K562 (cell line): ENCODE data around the gene ZNF593OS. TPM values are rescaled to one million over a fixed set of nuclear protein-coding genes. Genes with fewer than 3 reads are reported as not detected.

Source experiments
- ATAC-seq: fragments of 200-7000 bp; cut with Tn5 transposase; 3 replicates; pipeline ENCODE4 v1.9.1; 2020; ENCODE audit warnings: moderate library complexity
- BruUV-seq: library from RNA; stranded (reverse); fragments of 400-500 nt; replicated peaks from 2 replicates; lab custom pipeline; 2021; lab: Mats Ljungman, UMichigan
- CTCF ChIA-PET: fragments of 300-600 bp; formaldehyde crosslinking; extraction: SDS; loops from one replicate; lab custom pipeline; 2021; ENCODE audit warnings: low intra/inter-chr PET ratio; lab: Yijun Ruan, JAX
- POLR2A ChIA-PET: fragments of 300-600, 350-650 bp; sonication (Branson Sonifier 250); formaldehyde crosslinking; extraction: SDS; loops from one replicate; lab custom pipeline; 2021; ENCODE audit warnings: antibody characterized with exemption, inconsistent platforms; lab: Yijun Ruan, JAX
- DNase-seq, 4 experiments: peaks; one replicate each; pipeline versions ENCODE4 v3.0.0 to v3.0.0-alpha.2; 2011 to 2018; ENCODE audit warnings: low spot score in 3 of 4, mixed read lengths in 3 of 4; ENCODE audit errors: extremely low read depth in 1 of 4
- FAIRE-seq: peaks from 2 replicates; lab custom pipeline; 2011; peaks lifted over from hg19 to GRCh38; lab: Jason Lieb, UNC
- H2AFZ ChIP-seq: 2 replicates; pipeline ENCODE4 v1.6.0; 2011; ENCODE audit warnings: low read depth, low read length, control low read depth, inconsistent platforms
- H3K27ac ChIP-seq: fragments of 200-600 bp; 3 replicates; pipeline ENCODE4 v1.8.0; 2011; ENCODE audit warnings: low read depth, mild to moderate bottlenecking, control low read depth, inconsistent platforms, low read length, moderate library complexity, mixed read lengths; ENCODE audit errors: extremely low read depth
- H3K27me3 ChIP-seq, 2 experiments: fragments of 300-600 bp in 1 of 2; 2 replicates in 1 of 2; 3 replicates in 1 of 2; pipeline versions ENCODE4 v1.6.0 to v1.8.0; 2011; ENCODE audit warnings: inconsistent platforms in 2 of 2, low read length in 2 of 2, mild to moderate bottlenecking in 1 of 2, mixed read lengths in 1 of 2, moderate library complexity in 1 of 2; ENCODE audit not compliant: control insufficient read depth in 2 of 2, insufficient read depth in 2 of 2
- H3K36me3 ChIP-seq: fragments of 300-600 bp; 3 replicates; pipeline ENCODE4 v1.8.0; 2011; ENCODE audit warnings: mild to moderate bottlenecking, low read length, inconsistent platforms; ENCODE audit not compliant: control insufficient read depth, insufficient read depth
- H3K4me1 ChIP-seq, 2 experiments: fragments of 200-600 bp in 1 of 2; replicated peaks in 1 of 2; 2 replicates in 1 of 2; 3 replicates in 1 of 2; pipeline versions ENCODE4 v1.5.1 to v1.8.0; 2011; ENCODE audit warnings: inconsistent platforms in 2 of 2, low read length in 2 of 2, mild to moderate bottlenecking in 1 of 2, mixed read lengths in 1 of 2, moderate library complexity in 1 of 2; ENCODE audit not compliant: control insufficient read depth in 2 of 2, insufficient read depth in 2 of 2
- H3K4me2 ChIP-seq: 2 replicates; pipeline ENCODE4 v1.6.1; 2011; ENCODE audit warnings: low read length, control low read depth, inconsistent platforms, mixed read lengths; ENCODE audit not compliant: insufficient read depth
- H3K4me3 ChIP-seq: fragments of 200-600 bp; sonication (generic), shearing (Covaris generic); 2 replicates; pipeline ENCODE4 v1.5.1; 2016; ENCODE audit warnings: control low read depth, inconsistent platforms
- H3K79me2 ChIP-seq: fragments of 200-600 bp; 3 replicates; pipeline ENCODE4 v1.8.0; 2011; ENCODE audit warnings: low read length, inconsistent platforms; ENCODE audit not compliant: control insufficient read depth, insufficient read depth
- H3K9ac ChIP-seq, 2 experiments: 2 replicates each; pipeline versions ENCODE4 v1.6.0 to v1.6.1; 2011; ENCODE audit warnings: low read depth in 2 of 2, low read length in 2 of 2, control low read depth in 1 of 2, inconsistent platforms in 1 of 2, mild to moderate bottlenecking in 1 of 2, mixed read lengths in 1 of 2; ENCODE audit not compliant: insufficient read depth in 1 of 2
- H3K9me1 ChIP-seq: one replicate; pipeline ENCODE4 v1.6.0; 2011; ENCODE audit warnings: inconsistent platforms, mild to moderate bottlenecking, low read length, moderate library complexity; ENCODE audit not compliant: control insufficient read depth, insufficient read depth
- H3K9me3 ChIP-seq: replicated peaks from 2 replicates; pipeline ENCODE4 v1.5.1; 2011; ENCODE audit warnings: low read depth, low read length, inconsistent platforms; ENCODE audit not compliant: control insufficient read depth, insufficient read depth
- H4K20me1 ChIP-seq: replicated peaks from 2 replicates; pipeline ENCODE4 v1.6.1; 2011; ENCODE audit warnings: low read length, inconsistent platforms, mixed read lengths; ENCODE audit not compliant: control insufficient read depth, insufficient read depth
- BRD4 ChIP-seq: fragments of 200-600 bp; sonication (generic); IDR thresholded peaks from 2 replicates; pipeline ENCODE4 v1.6.1; 2017; ENCODE audit warnings: inconsistent platforms
- GABPB2 ChIP-seq: fragments of 250-450 bp; sonication (Bioruptor Pico); conservative IDR thresholded peaks from 2 replicates; pipeline ENCODE4 v1.5.1; 2021; ENCODE audit warnings: mild to moderate bottlenecking
- MEF2D ChIP-seq: conservative IDR thresholded peaks from 2 replicates; pipeline ENCODE4 v1.6.1; 2016; ENCODE audit warnings: low read depth, missing genetic modification characterization, missing compliant biosample characterization
- NR2C1 ChIP-seq, 2 experiments: fragments of 450-650 bp; IDR thresholded peaks; 2 replicates each; pipeline ENCODE4 v1.6.1; 2017; ENCODE audit warnings: mild to moderate bottlenecking in 2 of 2, antibody characterized with exemption in 1 of 2, inconsistent platforms in 1 of 2, missing compliant biosample characterization in 1 of 2, missing genetic modification characterization in 1 of 2
- PHTF2 ChIP-seq: fragments of 250-450 bp; sonication (Bioruptor Pico); IDR thresholded peaks from 2 replicates; pipeline ENCODE4 v1.5.0; 2021; ENCODE audit warnings: mild to moderate bottlenecking
- TEAD2 ChIP-seq: fragments of 450-650 bp; IDR thresholded peaks from 2 replicates; pipeline ENCODE4 v1.6.1; 2016; ENCODE audit warnings: missing genetic modification characterization, control low read depth, missing compliant biosample characterization
- ZNF589 ChIP-seq: fragments of 200-800 bp; sonication (Bioruptor generic); IDR thresholded peaks from 2 replicates; pipeline ENCODE4 v1.6.1; 2016; ENCODE audit warnings: low read depth, missing genetic modification characterization, missing compliant biosample characterization
- ZNF592 ChIP-seq: fragments of 450-650 bp; IDR thresholded peaks from 2 replicates; pipeline ENCODE4 v1.6.1; 2017; ENCODE audit warnings: antibody characterized with exemption, mild to moderate bottlenecking
- ZNF639 ChIP-seq, 2 experiments: fragments of 200-800 bp in 1 of 2; sonication (Bioruptor generic) in 1 of 2; sonication (generic) in 1 of 2; formaldehyde crosslinking in 1 of 2; IDR thresholded peaks in 1 of 2; conservative IDR thresholded peaks in 1 of 2; 2 replicates each; pipeline versions ENCODE4 v1.5.0 to v1.6.1; 2016 to 2020; ENCODE audit warnings: missing compliant biosample characterization in 1 of 2, missing genetic modification characterization in 1 of 2, missing genetic modification reagents in 1 of 2
- ZNF696 ChIP-seq: fragments of 250-450 bp; sonication (Bioruptor Pico); conservative IDR thresholded peaks from 2 replicates; pipeline ENCODE4 v1.4.0; 2020; ENCODE audit warnings: mild to moderate bottlenecking, moderate library complexity
- whole genome bisulfite sequencing: fragments of 100-300 bp; shearing (Covaris generic); methylation state at CpG from one replicate; pipeline ENCODE4 v1.1.6; 2016; ENCODE audit warnings: low coverage, mixed read lengths; ENCODE audit not compliant: insufficient coverage; ENCODE audit errors: missing lambda C conversion rate; 5-methylcytosine and 5-hydroxymethylcytosine counted together
- in situ Hi-C: fragments of 300-500 bp; cut with MboI; formaldehyde crosslinking; loops from 4 replicates; pipeline ENCODE4 v1.15.0; 2018; ENCODE audit warnings: inconsistent platforms, mixed read lengths
- intact Hi-C: fragments of 100-400 bp; cut with micrococcal nuclease; formaldehyde crosslinking; loops from 2 replicates; pipeline ENCODE4 v1.14.2; 2022
- polyA plus RNA-seq, 8 experiments: library from polyadenylated mRNA; depleted of rRNA in 4 of 8; stranded (reverse) in 5 of 8; unstranded in 3 of 8; fragments of >200 nt; fragmentation: Nextera tagmentation in 2 of 8; fragmentation: Illumina TruSeq in 1 of 8; extraction: Ambion mirVana in 2 of 8; extraction: Trizol in 1 of 8; gene quantifications; 2 replicates each; pipeline versions ENCODE4 v1.2.1 to v1.2.3, GENCODE V29; 2011 to 2014; ENCODE audit warnings: inconsistent platforms in 1 of 8, missing spikeins in 1 of 8
- total RNA-seq, 7 experiments: library from RNA; depleted of rRNA in 6 of 7; stranded (reverse); fragments of >200 nt in 6 of 7; fragmentation: Illumina TruSeq in 2 of 7; extraction: Trizol in 2 of 7; gene quantifications; 2 replicates each; pipeline versions ENCODE4 v1.2.1 to v1.2.3, GENCODE V29; 2011 to 2021; ENCODE audit warnings: low replicate concordance in 1 of 7
- TF ChIP-seq, protein P1 (sequence below): sonication (generic); formaldehyde crosslinking; IDR thresholded peaks from 2 replicates; pipeline ENCODE4 v1.8.0; 2022; ENCODE audit warnings: mild to moderate bottlenecking, low read depth, missing genetic modification reagents

ZNF593OS gene
- total and polyA plus RNA-seq, 9 of the 15 experiments (the other 6 are each of a cell fraction or from before 2014, with no cell fraction given) = 0.24 to 0.27 TPM; not detected in 7

DNA sequence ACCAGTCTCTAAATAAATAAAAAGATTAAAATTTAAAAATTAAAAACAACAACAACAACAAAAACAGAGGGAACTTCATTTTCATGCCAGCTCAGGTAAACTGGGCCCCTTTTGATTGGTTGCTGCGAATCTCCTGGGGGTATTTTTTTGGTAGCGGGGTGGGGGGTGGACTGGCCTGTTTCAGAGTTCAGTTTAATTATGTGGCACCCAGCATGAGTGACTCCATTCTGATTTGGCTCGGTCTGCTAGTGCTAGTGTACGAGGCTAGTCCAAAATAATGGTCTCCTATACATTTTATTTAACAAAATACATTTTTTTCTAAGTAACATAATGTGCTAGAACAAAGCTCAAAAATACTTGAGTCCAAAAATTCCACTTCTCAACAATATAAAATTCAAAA is 41.9 kb downstream of the ZNF593OS start (continued):
- TF ChIP-seq MEF2D (tag) (peak; percentile 77), BRD4 (no peak), PHTF2 (CRISPR knock-in tag) (no peak), ZNF696 (CRISPR knock-in tag) (no peak)
- TF ChIP-seq, protein P1, sequence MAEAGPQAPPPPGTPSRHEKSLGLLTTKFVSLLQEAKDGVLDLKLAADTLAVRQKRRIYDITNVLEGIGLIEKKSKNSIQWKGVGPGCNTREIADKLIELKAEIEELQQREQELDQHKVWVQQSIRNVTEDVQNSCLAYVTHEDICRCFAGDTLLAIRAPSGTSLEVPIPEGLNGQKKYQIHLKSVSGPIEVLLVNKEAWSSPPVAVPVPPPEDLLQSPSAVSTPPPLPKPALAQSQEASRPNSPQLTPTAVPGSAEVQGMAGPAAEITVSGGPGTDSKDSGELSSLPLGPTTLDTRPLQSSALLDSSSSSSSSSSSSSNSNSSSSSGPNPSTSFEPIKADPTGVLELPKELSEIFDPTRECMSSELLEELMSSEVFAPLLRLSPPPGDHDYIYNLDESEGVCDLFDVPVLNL = no peak

- no peak for FAIRE-seq
- DNase-seq = peak in 1 of 4 experiments; percentile 68
- H3K36me3 ChIP-seq = peaks cover 22% of the 10 kb centered on the region
- no peaks in the 10 kb centered on the region for H3K9me1 ChIP-seq
- H3K27ac ChIP-seq = peak overlapping the region; percentile 99
- intact Hi-C loops = loop anchor here (2.0 kb wide), 1 partner anchor 15 kb away; no protein-coding TSS in a partner anchor
- CTCF ChIA-PET = interaction anchor here (0.7 to 1.3 kb wide), 2 partner anchors 34 to 51 kb away, joined by 3 to 4 read pairs; no protein-coding TSS in a partner anchor
- POLR2A ChIA-PET = interaction anchor here (0.6 to 13.3 kb wide), 25 partner anchors 8 to 793 kb away, joined by 3 to 237 read pairs (median 5); partner anchors contain the start of genes CEP85 and PDIK1L
- H3K27me3 ChIP-seq = no peaks in the 10 kb centered on the region
- H4K20me1 ChIP-seq = no peaks in the 10 kb centered on the region
- H3K4me3 ChIP-seq = peak overlapping the region; percentile 24
- BruUV-seq = no TSS peak
- in situ Hi-C loops = no loop called here
- H3K4me2 ChIP-seq = peak overlapping the region; percentile 93
- H3K9me3 ChIP-seq = no peaks in the 10 kb centered on the region
- H3K9ac ChIP-seq = peak overlapping the region; percentile 85 to 97
- H2AFZ ChIP-seq = peak overlapping the region; percentile 78
- H3K4me1 ChIP-seq = peaks cover 34 to 72% of the 10 kb centered on the region in 2 experiments
- peak; percentile 25 for ATAC-seq
- peaks cover 49% of the 10 kb centered on the region for H3K79me2 ChIP-seq
- 4% methylated on average over 13 of the region's 13 CpGs for WGBS
- 0 out of 2 replicates have a peak, but pooled peaks have one; percentile 44 for TF ChIP-seq TEAD2 (tag)
- TF ChIP-seq GABPB2 = peak; percentile 82; the same call in 1 of the 2 replicates
- TF ChIP-seq ZNF589 (CRISPR knock-in tag) = peak; percentile 38; the same call in 1 of the 2 replicates
- peak in 1 of 2 experiments; percentile 21; a peak in 1 of 4 replicates for TF ChIP-seq ZNF639 (CRISPR knock-in tag; conservative IDR thresholded peaks at IDR 0.05 in 1 of 2, IDR thresholded peaks at IDR 0.05 in 1 of 2)
- peak; percentile 90 for TF ChIP-seq ZNF592
- TF ChIP-seq NR2C1 (IDR thresholded peaks at IDR 0.05) = peak; percentile 25; the same call in 1 of the 2 replicates
- no peak for TF ChIP-seq NR2C1 (tag; IDR thresholded peaks at IDR 0.05)
Observed at GRCh38 chr1:26127235-26128163, 44.1 kb downstream of the ZNF593OS start.
